Esophagus muscularis mucosa (tissue), 4 donors: ENCODE data around the gene RIPK1. TPM values are rescaled to one million over a fixed set of nuclear protein-coding genes. Genes with fewer than 3 reads are reported as not detected.
"Not testable (repeated sequence)": the region's sequence is repeated elsewhere in the genome, so short reads cannot be mapped to it uniquely, and the experiment has no call there.

ENCODE experiments used
- DNase-seq: peaks from one replicate; pipeline ENCODE4 v3.0.0-alpha.2; 2017; ENCODE audit errors: extremely low spot score
- H3K27ac ChIP-seq, 4 donors: fragments of 200-600 bp; sonication (generic); replicated peaks in 1 of 4; 1 replicate in 3 of 4; 2 replicates in 1 of 4; pipeline ENCODE4 v1.5.1; 2016 to 2019; ENCODE audit warnings: mild to moderate bottlenecking in 1 of 4
- H3K27me3 ChIP-seq, 4 donors: fragments of 200-600 bp; sonication (generic); one replicate each; pipeline versions ENCODE4 v1.5.1 to v1.6.0; 2016 to 2019
- H3K36me3 ChIP-seq, 4 donors: fragments of 200-600 bp; sonication (generic); one replicate each; pipeline ENCODE4 v1.5.1; 2016 to 2019
- H3K4me1 ChIP-seq, 4 donors: fragments of 200-600 bp; sonication (generic); one replicate each; pipeline ENCODE4 v1.5.1; 2016 to 2019
- H3K4me3 ChIP-seq, 4 donors: fragments of 200-600 bp; sonication (generic); 1 replicate in 2 of 4; 2 replicates in 2 of 4; pipeline ENCODE4 v1.5.1; 2016 to 2019; ENCODE audit warnings: mild to moderate bottlenecking in 4 of 4, moderate library complexity in 1 of 4
- H3K9me3 ChIP-seq, 4 donors: fragments of 200-600 bp; sonication (generic); 1 replicate in 3 of 4; 2 replicates in 1 of 4; pipeline ENCODE4 v1.5.1; 2016 to 2019
- EP300 ChIP-seq: sonication (generic); formaldehyde crosslinking; IDR thresholded peaks from one replicate; pipeline ENCODE4 v1.6.1; 2017; ENCODE audit warnings: antibody characterized with exemption
- POLR2A ChIP-seq: fragments of 450-650 bp; IDR thresholded peaks from one replicate; pipeline ENCODE4 v1.6.1; 2017; ENCODE audit warnings: antibody characterized with exemption, moderate library complexity, mild to moderate bottlenecking, low read depth
- POLR2AphosphoS5 ChIP-seq, 2 donors: sonication (generic); formaldehyde crosslinking; IDR thresholded peaks; one replicate each; pipeline ENCODE4 v1.6.1; 2017; ENCODE audit warnings: antibody characterized with exemption in 2 of 2
- WGBS: methylation state at CpG from one replicate; pipeline ENCODE4 v1.1.5; 2018; 5-methylcytosine and 5-hydroxymethylcytosine counted together
- intact Hi-C: fragments of 100-400 bp; cut with DNase I; formaldehyde crosslinking; loops from one replicate; pipeline ENCODE4 v1.15.1; 2023
- total RNA-seq, 4 donors: library from RNA; depleted of rRNA; stranded (reverse); fragments of >200 nt; gene quantifications; one replicate each; pipeline versions ENCODE4 v1.1.0 to v1.2.1, GENCODE V29; 2016
- TF ChIP-seq, protein P1 (sequence below), 3 experiments: fragments of 200-600 bp in 2 of 3; fragments of 450-650 bp in 1 of 3; sonication (generic) in 2 of 3; IDR thresholded peaks; one replicate each; pipeline ENCODE4 v1.5.1; 2017 to 2019; ENCODE audit warnings: antibody characterized with exemption in 3 of 3, mild to moderate bottlenecking in 2 of 3, moderate library complexity in 1 of 3

The RIPK1 gene
- total RNA-seq, 4 donors from 2014 or later, result 23.3 to 34.3 (median 26.4) TPM

DNA sequence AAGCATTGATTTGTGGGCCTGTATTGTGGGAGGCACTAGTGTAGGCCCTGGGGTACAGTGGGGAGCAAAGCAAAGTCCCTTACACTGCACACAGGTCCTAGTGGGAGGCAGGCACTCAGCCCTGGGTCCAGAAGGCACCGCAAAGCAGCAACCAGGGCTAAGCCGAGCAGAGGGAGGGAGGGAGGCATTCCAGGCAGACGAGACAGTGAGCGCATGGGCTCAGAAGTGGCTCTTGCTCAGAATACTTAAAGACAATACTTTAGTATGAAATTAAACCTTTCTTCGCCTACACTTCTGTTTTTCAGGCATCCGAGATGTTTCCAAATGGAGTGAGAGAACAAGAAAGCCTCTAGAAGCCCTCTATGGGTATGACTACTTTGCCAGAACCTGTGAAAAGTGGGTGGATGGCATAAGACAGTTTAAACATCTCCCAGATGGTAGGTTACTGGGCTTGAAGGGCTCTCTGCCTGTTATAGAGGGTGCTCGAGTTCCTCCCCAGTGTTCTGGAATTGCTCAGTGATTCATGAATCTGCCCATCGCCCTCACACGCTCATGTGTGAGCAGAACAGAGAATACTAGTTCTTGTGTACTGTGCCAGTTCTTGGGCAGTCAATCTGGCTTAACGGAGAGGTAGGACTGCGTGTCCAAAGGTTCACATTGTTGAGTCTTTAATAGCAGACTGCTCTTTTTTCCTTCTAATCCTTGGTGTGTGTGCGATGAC, 68.9 kb downstream of the RIPK1 start:
- Histone ChIP-seq H3K4me1 (peaks cover 4 to 11% (median 7%) of the 10 kb centered on the region in 4 donors), H3K36me3 (peaks cover 0 to 77% (median 56%) of the 10 kb centered on the region in 4 donors), H3K27ac (no peak overlapping the region), H3K4me3 (no peak overlapping the region), H3K27me3 (no peaks in the 10 kb centered on the region), H3K9me3 (no peaks in the 10 kb centered on the region)
- no peak for TF ChIP-seq EP300
- 92% methylated on average over 12 of the region's 12 CpGs for WGBS
- intact Hi-C loops, result loop anchor here (10.0 kb wide), 1 partner anchor 598 kb away; no protein-coding TSS in a partner anchor
- DNase-seq, result no peak

DNA sequence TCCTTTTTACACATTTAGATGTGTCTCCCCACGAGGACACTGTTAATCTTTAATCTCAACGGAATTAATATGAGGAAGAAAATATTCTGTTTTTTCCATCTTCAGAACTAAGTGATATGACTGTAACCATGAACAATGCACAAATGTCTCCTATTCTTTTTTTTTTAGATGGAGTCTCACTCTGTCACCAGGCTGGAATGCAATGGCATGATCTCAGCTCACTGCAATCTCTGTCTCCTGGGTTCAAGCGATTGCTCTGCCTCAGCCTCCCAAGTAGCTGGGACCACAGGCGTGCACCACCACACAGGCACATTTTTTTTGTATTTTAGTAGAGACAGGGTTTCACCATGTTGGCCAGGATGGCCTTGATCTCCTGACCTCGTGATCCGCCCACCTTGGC, 69.6 kb downstream of the RIPK1 start:
- peaks cover 0 to 76% (median 55%) of the 10 kb centered on the region in 4 donors for H3K36me3 ChIP-seq
- not testable (repeated sequence) for H3K27ac ChIP-seq, H3K27me3 ChIP-seq, H3K9me3 ChIP-seq, H3K4me3 ChIP-seq, DNase-seq
- WGBS, result 93% methylated on average over 6 of the region's 6 CpGs
- peaks cover 4 to 11% (median 7%) of the 10 kb centered on the region in 4 donors for H3K4me1 ChIP-seq
- intact Hi-C loops, result loop anchor here (10.0 kb wide), 1 partner anchor 597 kb away; no protein-coding TSS in a partner anchor

DNA sequence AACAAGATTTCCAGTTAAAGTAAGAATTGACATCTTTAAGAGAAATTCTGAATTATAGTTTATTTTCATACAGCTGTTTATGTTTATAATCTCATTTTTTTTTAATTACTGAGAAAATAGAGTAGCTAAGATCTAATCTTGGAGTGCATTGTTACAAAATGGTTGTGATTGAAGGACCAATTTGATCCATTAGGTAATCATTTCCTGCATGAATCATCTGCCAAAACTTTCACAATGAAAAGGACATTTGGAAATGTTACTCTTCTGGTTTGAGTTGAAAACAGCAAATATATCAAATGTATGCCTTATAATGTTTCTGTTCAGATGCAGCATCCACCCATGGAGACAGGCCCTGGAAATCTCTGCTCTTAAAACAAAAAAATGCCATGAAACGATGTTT, 70.0 kb downstream of the RIPK1 start:
- Histone ChIP-seq H3K27me3 (no peaks in the 10 kb centered on the region), H3K27ac (peak overlapping the region in 3 of 4 donors; percentile 6 to 28 (median 20)), H3K36me3 (peaks cover under 1 to 76% (median 56%) of the 10 kb centered on the region in 4 donors), H3K9me3 (no peaks in the 10 kb centered on the region), H3K4me1 (peaks cover 4 to 11% (median 7%) of the 10 kb centered on the region in 4 donors), H3K4me3 (no peak overlapping the region)
- 69% methylated on average over 1 of the region's 1 CpG for WGBS
- DNase-seq, result no peak
- intact Hi-C loops, result loop anchor here (10.0 kb wide), 1 partner anchor 596 kb away; no protein-coding TSS in a partner anchor
- TF ChIP-seq POLR2A, result no peak
- TF ChIP-seq EP300, result no peak
- TF ChIP-seq POLR2AphosphoS5 (IDR thresholded peaks at IDR 0.05), result no peak
- TF ChIP-seq, protein P1, sequence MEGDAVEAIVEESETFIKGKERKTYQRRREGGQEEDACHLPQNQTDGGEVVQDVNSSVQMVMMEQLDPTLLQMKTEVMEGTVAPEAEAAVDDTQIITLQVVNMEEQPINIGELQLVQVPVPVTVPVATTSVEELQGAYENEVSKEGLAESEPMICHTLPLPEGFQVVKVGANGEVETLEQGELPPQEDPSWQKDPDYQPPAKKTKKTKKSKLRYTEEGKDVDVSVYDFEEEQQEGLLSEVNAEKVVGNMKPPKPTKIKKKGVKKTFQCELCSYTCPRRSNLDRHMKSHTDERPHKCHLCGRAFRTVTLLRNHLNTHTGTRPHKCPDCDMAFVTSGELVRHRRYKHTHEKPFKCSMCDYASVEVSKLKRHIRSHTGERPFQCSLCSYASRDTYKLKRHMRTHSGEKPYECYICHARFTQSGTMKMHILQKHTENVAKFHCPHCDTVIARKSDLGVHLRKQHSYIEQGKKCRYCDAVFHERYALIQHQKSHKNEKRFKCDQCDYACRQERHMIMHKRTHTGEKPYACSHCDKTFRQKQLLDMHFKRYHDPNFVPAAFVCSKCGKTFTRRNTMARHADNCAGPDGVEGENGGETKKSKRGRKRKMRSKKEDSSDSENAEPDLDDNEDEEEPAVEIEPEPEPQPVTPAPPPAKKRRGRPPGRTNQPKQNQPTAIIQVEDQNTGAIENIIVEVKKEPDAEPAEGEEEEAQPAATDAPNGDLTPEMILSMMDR (IDR thresholded peaks at IDR 0.05), result no peak

DNA sequence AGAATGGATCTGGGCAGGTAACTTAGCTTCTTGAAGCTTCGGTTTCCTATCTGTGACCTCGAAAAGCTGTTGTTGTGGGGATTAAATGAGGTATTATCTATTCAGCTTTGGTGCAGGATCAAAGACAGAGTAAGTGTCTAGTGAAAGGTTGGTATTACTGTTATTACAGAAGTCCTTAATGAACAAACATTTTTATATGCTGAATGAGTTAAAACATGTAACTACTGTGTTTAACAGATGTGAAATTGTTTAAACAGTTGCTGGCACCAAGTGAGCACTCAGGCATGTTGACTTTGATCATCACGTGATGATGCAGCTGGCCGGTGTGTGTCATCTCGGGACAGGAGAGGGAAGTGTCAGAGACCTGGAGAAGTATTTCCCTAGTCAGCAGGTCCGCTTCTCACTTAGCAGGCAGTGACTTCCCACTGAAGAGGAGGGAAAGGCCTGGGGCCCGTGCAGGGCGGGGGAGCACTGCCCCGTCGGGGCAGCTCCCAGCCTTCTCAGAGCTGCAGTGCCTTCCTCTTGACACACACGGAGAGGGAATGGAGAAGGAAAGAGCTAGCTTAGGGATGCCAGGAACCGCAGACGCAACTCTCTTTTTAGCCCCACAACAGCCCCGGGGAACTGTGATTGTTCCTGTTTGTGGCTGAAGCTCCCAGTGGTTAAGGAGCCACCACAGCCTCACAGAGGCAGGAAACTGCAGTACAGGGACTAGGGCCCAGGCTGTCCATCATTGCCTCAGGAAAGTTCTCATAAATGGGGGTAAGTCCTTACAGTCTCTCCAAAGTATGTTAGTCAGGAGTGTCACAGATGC, 71.0 kb downstream of the RIPK1 start:
- H3K4me1 ChIP-seq, result peaks cover 4 to 11% (median 7%) of the 10 kb centered on the region in 4 donors
- H3K4me3 ChIP-seq, result no peak overlapping the region
- no peak for DNase-seq
- TF ChIP-seq POLR2A, result no peak
- TF ChIP-seq POLR2AphosphoS5 (IDR thresholded peaks at IDR 0.05), result peak; percentile 22 to 30
- no peaks in the 10 kb centered on the region for H3K27me3 ChIP-seq
- WGBS, result 44% methylated on average over 12 of the region's 14 CpGs
- intact Hi-C loops, result loop anchor here (10.0 kb wide), 1 partner anchor 596 kb away; no protein-coding TSS in a partner anchor
- peak overlapping the region; percentile 6 to 44 (median 16) for H3K27ac ChIP-seq
- H3K36me3 ChIP-seq, result peaks cover 5 to 80% (median 58%) of the 10 kb centered on the region in 4 donors
- no peaks in the 10 kb centered on the region for H3K9me3 ChIP-seq

DNA sequence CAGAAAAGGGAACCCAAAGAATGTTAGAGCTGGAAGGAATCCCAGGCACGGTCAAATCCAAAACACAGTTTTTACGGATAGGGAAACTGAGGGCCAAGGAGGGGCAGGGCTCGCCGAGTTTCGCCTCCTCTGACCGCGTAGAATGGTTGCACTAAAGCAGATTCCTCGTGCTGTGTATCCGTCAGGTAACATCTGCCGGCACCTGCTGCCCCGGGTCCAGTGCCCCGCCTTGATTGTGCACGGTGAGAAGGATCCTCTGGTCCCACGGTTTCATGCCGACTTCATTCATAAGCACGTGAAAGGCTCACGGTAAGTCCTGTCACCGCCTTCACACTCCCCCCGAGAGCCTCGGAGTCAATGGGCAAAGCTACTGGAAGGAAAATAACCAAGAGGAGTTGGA, 71.9 kb downstream of the RIPK1 start:
- intact Hi-C loops, result no loop called here
- no peaks in the 10 kb centered on the region for H3K9me3 ChIP-seq
- H3K4me1 ChIP-seq, result peaks cover 4 to 11% (median 7%) of the 10 kb centered on the region in 4 donors
- WGBS, result 95% methylated on average over 20 of the region's 20 CpGs
- H3K27me3 ChIP-seq, result no peaks in the 10 kb centered on the region
- peaks cover 5 to 85% (median 62%) of the 10 kb centered on the region in 4 donors for H3K36me3 ChIP-seq
- no peak overlapping the region for H3K27ac ChIP-seq
- DNase-seq, result no peak
- TF ChIP-seq POLR2AphosphoS5 (IDR thresholded peaks at IDR 0.05), result no peak
- TF ChIP-seq POLR2A, result no peak
- no peak for TF ChIP-seq EP300
- TF ChIP-seq, protein P1 (IDR thresholded peaks at IDR 0.05), result no peak
- no peak overlapping the region for H3K4me3 ChIP-seq

DNA sequence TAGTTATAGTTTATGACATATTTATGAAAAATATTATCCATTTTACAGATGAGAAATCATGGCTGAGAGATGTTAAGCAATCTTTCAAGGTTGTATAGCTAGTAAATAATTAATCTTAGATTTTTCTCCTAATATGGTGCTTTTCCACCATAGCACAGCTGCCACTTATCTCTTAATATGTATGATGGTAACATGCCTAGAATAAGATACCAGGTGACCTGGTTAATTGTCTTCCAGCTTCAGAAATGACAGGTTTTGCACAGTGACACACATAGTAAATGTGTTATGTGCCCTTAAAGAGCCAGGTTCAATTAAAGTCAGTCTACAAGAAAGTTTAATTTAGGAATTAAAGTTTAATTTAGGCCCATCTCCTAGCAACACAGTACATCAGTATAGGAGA, 74.2 kb downstream of the RIPK1 start:
- intact Hi-C loops, result no loop called here
- Histone ChIP-seq H3K9me3 (no peaks in the 10 kb centered on the region), H3K4me1 (peaks cover 4 to 11% (median 7%) of the 10 kb centered on the region in 4 donors), H3K27ac (no peak overlapping the region), H3K27me3 (no peaks in the 10 kb centered on the region), H3K36me3 (peaks cover 5 to 70% (median 53%) of the 10 kb centered on the region in 4 donors), H3K4me3 (no peak overlapping the region)
- TF ChIP-seq, protein P1 (IDR thresholded peaks at IDR 0.05), result no peak
- no peak for TF ChIP-seq POLR2A
- TF ChIP-seq POLR2AphosphoS5 (IDR thresholded peaks at IDR 0.05), result no peak
- TF ChIP-seq EP300, result no peak
- DNase-seq, result no peak
